GM23338 (cell line): ENCODE results near the gene RAB36. TPM values are rescaled to one million over a fixed set of nuclear protein-coding genes. Genes with fewer than 3 reads are reported as not detected.

ENCODE experiments used
- ATAC-seq: fragments of 200-7000 bp; cut with Tn5 transposase; 3 replicates; pipeline ENCODE4 v1.9.1; 2020
- DNase-seq: peaks from one replicate; pipeline ENCODE4 v3.0.0-alpha.2; 2015; ENCODE audit warnings: low spot score
- H2AFZ ChIP-seq: fragments of 200-600 bp; sonication (generic); 2 replicates; pipeline ENCODE4 v1.8.0; 2016; ENCODE audit warnings: antibody characterized with exemption, mild to moderate bottlenecking, moderate library complexity
- H3F3A ChIP-seq: fragments of 200-600 bp; sonication (generic); replicated peaks from 2 replicates; pipeline ENCODE4 v1.8.0; 2017; ENCODE audit warnings: antibody characterized with exemption, mixed run types, low read depth
- H3K27ac ChIP-seq: fragments of 200-600 bp; sonication (generic); 2 replicates; pipeline ENCODE4 v1.6.1; 2016; ENCODE audit warnings: low read depth
- H3K27me3 ChIP-seq: fragments of 200-600 bp; sonication (generic); 2 replicates; pipeline ENCODE4 v1.8.0; 2016; ENCODE audit warnings: mild to moderate bottlenecking, mixed run types, moderate library complexity; ENCODE audit not compliant: insufficient read depth
- H3K36me3 ChIP-seq: fragments of 200-600 bp; sonication (generic); 2 replicates; pipeline ENCODE4 v1.8.0; 2016; ENCODE audit warnings: mild to moderate bottlenecking; ENCODE audit not compliant: insufficient read depth
- H3K4me1 ChIP-seq: fragments of 200-600 bp; sonication (generic); 2 replicates; pipeline ENCODE4 v1.8.0; 2016; ENCODE audit warnings: mild to moderate bottlenecking, moderate library complexity; ENCODE audit not compliant: insufficient read depth
- H3K4me2 ChIP-seq: fragments of 200-600 bp; sonication (generic); 2 replicates; pipeline ENCODE4 v1.7.1; 2017; ENCODE audit warnings: mixed run types
- H3K4me3 ChIP-seq: fragments of 200-600 bp; sonication (generic); 2 replicates; pipeline ENCODE4 v1.6.1; 2016; ENCODE audit warnings: mixed run types
- H3K79me2 ChIP-seq: fragments of 200-600 bp; sonication (generic); replicated peaks from 2 replicates; pipeline ENCODE4 v1.8.0; 2017; ENCODE audit warnings: mild to moderate bottlenecking; ENCODE audit not compliant: insufficient read depth
- H3K9me2 ChIP-seq: fragments of 200-600 bp; sonication (generic); 2 replicates; pipeline ENCODE4 v1.8.0; 2017; ENCODE audit not compliant: insufficient read depth
- H4K20me1 ChIP-seq: fragments of 200-600 bp; sonication (generic); replicated peaks from 2 replicates; pipeline ENCODE4 v1.8.0; 2017; ENCODE audit warnings: mild to moderate bottlenecking; ENCODE audit not compliant: insufficient read depth
- H3K27ac Mint-ChIP-seq: 2 replicates; pipeline ENCODE4 v1.8.0; 2020; ENCODE audit warnings: inconsistent platforms, mild to moderate bottlenecking, moderate library complexity, mixed read lengths
- H3K27me3 Mint-ChIP-seq: 3 replicates; pipeline ENCODE4 v1.8.0; 2022; ENCODE audit warnings: low read depth, mild to moderate bottlenecking, moderate library complexity, mixed read lengths, inconsistent platforms; ENCODE audit not compliant: insufficient read depth, poor library complexity
- H3K36me3 Mint-ChIP-seq: 3 replicates; pipeline ENCODE4 v1.8.0; 2021; ENCODE audit warnings: low read depth, mild to moderate bottlenecking, inconsistent platforms, moderate library complexity, mixed read lengths
- H3K4me1 Mint-ChIP-seq: 3 replicates; pipeline ENCODE4 v1.8.0; 2020; ENCODE audit warnings: mild to moderate bottlenecking, inconsistent platforms, mixed read lengths
- H3K4me3 Mint-ChIP-seq: 3 replicates; pipeline ENCODE4 v1.8.0; 2021; ENCODE audit warnings: moderate library complexity, mild to moderate bottlenecking, inconsistent platforms, mixed read lengths
- H3K9me3 Mint-ChIP-seq: 3 replicates; pipeline ENCODE4 v1.8.0; 2020; ENCODE audit warnings: moderate library complexity, mild to moderate bottlenecking, inconsistent platforms, mixed read lengths
- CREB1 ChIP-seq: fragments of 250-450 bp; sonication (Bioruptor Pico); IDR thresholded peaks from 2 replicates; pipeline ENCODE4 v1.5.0; 2020; ENCODE audit warnings: low read depth, mild to moderate bottlenecking, moderate library complexity
- CTCF ChIP-seq, 2 experiments: fragments of 200-600 bp in 1 of 2; sonication (generic) in 1 of 2; conservative IDR thresholded peaks; 2 replicates each; pipeline versions ENCODE4 v1.5.1 to v1.6.1; 2016 to 2017; ENCODE audit warnings: antibody characterized with exemption in 2 of 2, low read depth in 2 of 2, mild to moderate bottlenecking in 2 of 2, moderate library complexity in 1 of 2
- ETS1 ChIP-seq: IDR thresholded peaks from 2 replicates; pipeline ENCODE4 v1.6.1; 2016; ENCODE audit warnings: antibody characterized with exemption
- POLR2AphosphoS5 ChIP-seq: IDR thresholded peaks from 2 replicates; pipeline ENCODE4 v1.6.1; 2016; ENCODE audit warnings: antibody characterized with exemption, low read depth
- REST ChIP-seq: IDR thresholded peaks from one replicate; pipeline ENCODE4 v1.6.1; 2018; ENCODE audit warnings: antibody characterized with exemption; ENCODE audit not compliant: unreplicated experiment
- ZNF331 ChIP-seq: fragments of 250-450 bp; sonication (Bioruptor Pico); IDR thresholded peaks from 2 replicates; pipeline ENCODE4 v1.5.0; 2020; ENCODE audit warnings: low read depth, mild to moderate bottlenecking, moderate library complexity
- ZNF462 ChIP-seq: fragments of 250-450 bp; sonication (Bioruptor Pico); IDR thresholded peaks from 2 replicates; pipeline ENCODE4 v1.5.0; 2020; ENCODE audit warnings: mild to moderate bottlenecking, moderate library complexity
- polyA plus RNA-seq: library from polyadenylated mRNA; unstranded; fragments of >200 nt; fragmentation: Nextera tagmentation; extraction: Ambion mirVana; gene quantifications from 2 replicates; pipeline ENCODE4 v1.2.1, GENCODE V29; 2016
- total RNA-seq: library from RNA; depleted of rRNA; stranded (reverse); fragments of >200 nt; shearing (Covaris generic); gene quantifications from 2 replicates; pipeline ENCODE4 v1.2.3, GENCODE V29; 2014

Gene RAB36
- total and polyA plus RNA-seq, 2 experiments from 2014 or later = 0.58 to 1.2 TPM

GRCh38 chr22:23207729-23208393 is 62.6 kb downstream of the RAB36 start:
- Histone ChIP-seq H3K36me3 (no peaks in the 10 kb centered on the region), H3K4me3 (no peak overlapping the region), H2AFZ (no peak overlapping the region), H3K4me1 (peaks cover 6% of the 10 kb centered on the region; the same call in 1 of the 2 replicates), H3K4me2 (no peak overlapping the region), H3K79me2 (peaks cover 100% of the 10 kb centered on the region), H3K9me2 (no peaks in the 10 kb centered on the region), H3K27me3 (no peaks in the 10 kb centered on the region), H3K27ac (no peak overlapping the region), H3F3A (no peaks in the 10 kb centered on the region), H4K20me1 (peaks cover 32% of the 10 kb centered on the region)
- H3K4me3 Mint-ChIP-seq = no peak overlapping the region
- DNase-seq = no peak
- H3K27me3 Mint-ChIP-seq = peaks cover 12% of the 10 kb centered on the region
- peaks cover 30% of the 10 kb centered on the region for H3K36me3 Mint-ChIP-seq
- no peak for ATAC-seq
- H3K4me1 Mint-ChIP-seq = peaks cover 32% of the 10 kb centered on the region
- no peak for TF ChIP-seq CREB1 (CRISPR knock-in tag)
- no peak for TF ChIP-seq ETS1
- no peak for TF ChIP-seq ZNF462
- TF ChIP-seq ZNF331 = no peak
- no peak for TF ChIP-seq CTCF (conservative IDR thresholded peaks at IDR 0.05; ENCODE audit: low read depth in 2 of 2)
- TF ChIP-seq POLR2AphosphoS5 = no peak
- TF ChIP-seq REST = no peak
- H3K27ac Mint-ChIP-seq = peak overlapping the region; percentile 48; the same call in 1 of the 2 replicates
- no peaks in the 10 kb centered on the region for H3K9me3 Mint-ChIP-seq
